GM21528 (cell line): ENCODE measurements around the gene CLEC7A.

Experiments used
- ATAC-seq: cut with Tn5 transposase; IDR thresholded peaks from one replicate; pipeline ENCODE4 v1.9.1; 2021; ENCODE audit warnings: mild to moderate bottlenecking, moderate library complexity; ENCODE audit not compliant: unreplicated experiment, low FRiP score

The CLEC7A gene

GRCh38 chr12:10142976-10143589 lies 13.1 kb upstream of the CLEC7A start:
- ATAC-seq = no peak

- no peak for ATAC-seq
Observed at GRCh38 chr12:10140001-10140400, 10.0 kb upstream of the CLEC7A start.

- ATAC-seq = no peak
Observed at GRCh38 chr12:10136637-10137205, 6.7 kb upstream of the CLEC7A start.

GRCh38 chr12:10135126-10135525 lies 5.1 kb upstream of the CLEC7A start:
- ATAC-seq = no peak

- no peak for ATAC-seq
Observed at GRCh38 chr12:10132850-10133370, 2.9 kb upstream of the CLEC7A start.

- no peak for ATAC-seq
Observed at GRCh38 chr12:10131111-10131690, 1.2 kb upstream of the CLEC7A start.

GRCh38 chr12:10128687-10129086 lies 1.3 kb downstream of the CLEC7A start:
- no peak for ATAC-seq

GRCh38 chr12:10126413-10126812 lies 3.6 kb downstream of the CLEC7A start:
- no peak for ATAC-seq

GRCh38 chr12:10122689-10123088 lies 7.3 kb downstream of the CLEC7A start:
- no peak for ATAC-seq

GRCh38 chr12:10121278-10121677 lies 8.7 kb downstream of the CLEC7A start:
- no peak for ATAC-seq

GRCh38 chr12:10119066-10119465 lies 10.9 kb downstream of the CLEC7A start:
- ATAC-seq = no peak

GRCh38 chr12:10115890-10116289 lies 14.1 kb downstream of the CLEC7A start:
- ATAC-seq = no peak

- no peak for ATAC-seq
Observed at GRCh38 chr12:10115311-10115710, 14.7 kb downstream of the CLEC7A start.

GRCh38 chr12:10113920-10114319 lies 16.1 kb downstream of the CLEC7A start:
- no peak for ATAC-seq

- no peak for ATAC-seq
Observed at GRCh38 chr12:10113075-10113474, 16.9 kb downstream of the CLEC7A start.

GRCh38 chr12:10111451-10111850 lies 18.5 kb downstream of the CLEC7A start:
- ATAC-seq = no peak

GRCh38 chr12:10110256-10110844 lies 19.6 kb downstream of the CLEC7A start:
- ATAC-seq = no peak

- ATAC-seq = no peak
Observed at GRCh38 chr12:10102322-10102721, 27.7 kb downstream of the CLEC7A start.

- ATAC-seq = no peak
Observed at GRCh38 chr12:10101648-10102220, 28.3 kb downstream of the CLEC7A start.

GRCh38 chr12:10101042-10101579 lies 28.9 kb downstream of the CLEC7A start:
- no peak for ATAC-seq

GRCh38 chr12:10098791-10099190 lies 31.2 kb downstream of the CLEC7A start, which contains the start of gene CLEC1A:
CLEC1A (minus strand) TSS chr12:10098985; CDS start chr12:10098922, 63 bp downstream.
- no peak for ATAC-seq
